Activated T-helper 17 cell treated with anti-CD3 and anti-CD28 coated beads, Interleukin-2, amount 50 U/mL, for 72 hours (primary cell): Measurements from ENCODE around the gene CKLF. TPM values are rescaled to one million over a fixed set of nuclear protein-coding genes. Genes with fewer than 3 reads are reported as not detected.

ENCODE experiments used
- ATAC-seq: fragments of 150-1000 bp; cut with Tn5 transposase; replicated peaks from 2 replicates; pipeline ENCODE4 v1.10.0; 2021; ENCODE audit warnings: mild to moderate bottlenecking, moderate library complexity
- H3K27ac Mint-ChIP-seq: one replicate; pipeline ENCODE4 v1.8.0; 2022; ENCODE audit warnings: mixed read lengths
- H3K27me3 Mint-ChIP-seq: one replicate; pipeline ENCODE4 v1.8.0; 2022; ENCODE audit warnings: mixed read lengths
- H3K36me3 Mint-ChIP-seq: one replicate; pipeline ENCODE4 v1.8.0; 2022; ENCODE audit warnings: low read depth, mild to moderate bottlenecking, mixed read lengths
- H3K4me1 Mint-ChIP-seq: one replicate; pipeline ENCODE4 v1.8.0; 2022; ENCODE audit warnings: mixed read lengths
- H3K4me3 Mint-ChIP-seq: one replicate; pipeline ENCODE4 v1.8.0; 2022; ENCODE audit warnings: mild to moderate bottlenecking, mixed read lengths
- H3K9me3 Mint-ChIP-seq: one replicate; pipeline ENCODE4 v1.8.0; 2022; ENCODE audit warnings: mixed read lengths
- total RNA-seq, 2 donors: library from RNA; stranded (reverse); gene quantifications; one replicate each; pipeline ENCODE4 v1.2.3, GENCODE V29; 2022

CKLF gene
- total RNA-seq, 2 donors from 2014 or later, result 117 to 155 TPM

GRCh38 chr16:66614161-66614802 is 61.9 kb downstream of the CKLF start:
- Mint-ChIP-seq H3K36me3 (peaks cover 48% of the 10 kb centered on the region), H3K9me3 (no peaks in the 10 kb centered on the region), H3K4me1 (no peaks in the 10 kb centered on the region), H3K4me3 (no peak overlapping the region), H3K27me3 (no peaks in the 10 kb centered on the region), H3K27ac (no peak overlapping the region)
- no peak for ATAC-seq

Other genes starting within 250 kb of the CKLF start
- gene CDH5, start 185.9 kb upstream of the CKLF start, total RNA-seq, result not detected
- not detected for gene BEAN1, start 125.3 kb upstream of the CKLF start, total RNA-seq
- gene TK2, start 2.5 kb upstream of the CKLF start, total RNA-seq, result 1 to 10 TPM; 5.7 to 6.6 TPM
- gene CMTM1, start 13.9 kb downstream of the CKLF start, total RNA-seq, result 10 to 100 TPM; 15.8 to 15.9 TPM
- gene CMTM2, start 26.9 kb downstream of the CKLF start, total RNA-seq, result 1 to 10 TPM in 1 of 2 donors, under 1 TPM in 1; 0.78 to 1.3 TPM
- gene CMTM3, start 52.1 kb downstream of the CKLF start, total RNA-seq, result 10 to 100 TPM; 46.7 to 64.1 TPM
- 1 to 10 TPM; 2.0 to 3.2 TPM for gene CMTM4, start 144.2 kb downstream of the CKLF start, total RNA-seq
- 10 to 100 TPM; 61.0 to 67.3 TPM for gene DYNC1LI2, start 199.0 kb downstream of the CKLF start, total RNA-seq
- gene TERB1, start 249.0 kb downstream of the CKLF start, total RNA-seq, result under 1 TPM; 0.13 to 0.34 TPM